HEK293 (cell line): ENCODE results near the gene TMEM50B.

ENCODE experiments used
- YY1 ChIP-seq: fragments of 450-650 bp; formaldehyde crosslinking; IDR thresholded peaks from 2 replicates; pipeline ENCODE4 v1.5.1; 2018; ENCODE audit warnings: missing biosample characterization, missing genetic modification characterization
- ZNF311 ChIP-seq: fragments of 450-650 bp; formaldehyde crosslinking; IDR thresholded peaks from 2 replicates; pipeline ENCODE4 v1.5.1; 2017; ENCODE audit warnings: missing biosample characterization, missing genetic modification characterization, borderline replicate concordance
- ZNF513 ChIP-seq: fragments of 450-650 bp; IDR thresholded peaks from 2 replicates; pipeline ENCODE4 v1.5.1; 2018; ENCODE audit warnings: missing biosample characterization, missing genetic modification characterization
- ZNF623 ChIP-seq: fragments of 450-650 bp; formaldehyde crosslinking; IDR thresholded peaks from 2 replicates; pipeline ENCODE4 v1.5.1; 2016; ENCODE audit warnings: missing biosample characterization, missing genetic modification characterization
- TF ChIP-seq, protein P1 (sequence below): fragments of 450-650 bp; formaldehyde crosslinking; IDR thresholded peaks from 2 replicates; pipeline ENCODE4 v1.5.1; 2016; ENCODE audit warnings: missing biosample characterization, missing genetic modification characterization

DNA sequence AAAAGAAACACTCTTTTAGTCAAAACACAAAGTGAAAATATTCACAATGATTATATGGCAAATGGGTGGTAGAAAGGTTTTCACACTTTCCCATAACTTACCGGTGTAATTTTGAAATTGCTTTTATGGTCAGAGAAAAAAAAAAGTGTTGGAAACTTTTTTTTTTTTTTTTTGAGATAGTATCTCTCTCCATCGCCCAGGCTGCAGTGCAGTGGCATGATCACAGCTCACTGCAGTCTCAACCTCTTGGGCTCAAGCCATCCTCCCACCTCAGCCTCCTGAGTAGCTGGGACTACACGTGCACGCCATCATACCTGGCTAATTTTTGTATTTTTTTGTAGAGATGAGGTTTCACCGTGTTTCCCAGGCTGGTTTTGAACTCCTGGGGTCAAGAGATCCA, 73.3 kb downstream of the TMEM50B start:
- TF ChIP-seq ZNF311, result no peak
- TF ChIP-seq ZNF513 (tag by site-specific recombination), result no peak
- TF ChIP-seq YY1 (tag by site-specific recombination), result no peak
- TF ChIP-seq, protein P1, sequence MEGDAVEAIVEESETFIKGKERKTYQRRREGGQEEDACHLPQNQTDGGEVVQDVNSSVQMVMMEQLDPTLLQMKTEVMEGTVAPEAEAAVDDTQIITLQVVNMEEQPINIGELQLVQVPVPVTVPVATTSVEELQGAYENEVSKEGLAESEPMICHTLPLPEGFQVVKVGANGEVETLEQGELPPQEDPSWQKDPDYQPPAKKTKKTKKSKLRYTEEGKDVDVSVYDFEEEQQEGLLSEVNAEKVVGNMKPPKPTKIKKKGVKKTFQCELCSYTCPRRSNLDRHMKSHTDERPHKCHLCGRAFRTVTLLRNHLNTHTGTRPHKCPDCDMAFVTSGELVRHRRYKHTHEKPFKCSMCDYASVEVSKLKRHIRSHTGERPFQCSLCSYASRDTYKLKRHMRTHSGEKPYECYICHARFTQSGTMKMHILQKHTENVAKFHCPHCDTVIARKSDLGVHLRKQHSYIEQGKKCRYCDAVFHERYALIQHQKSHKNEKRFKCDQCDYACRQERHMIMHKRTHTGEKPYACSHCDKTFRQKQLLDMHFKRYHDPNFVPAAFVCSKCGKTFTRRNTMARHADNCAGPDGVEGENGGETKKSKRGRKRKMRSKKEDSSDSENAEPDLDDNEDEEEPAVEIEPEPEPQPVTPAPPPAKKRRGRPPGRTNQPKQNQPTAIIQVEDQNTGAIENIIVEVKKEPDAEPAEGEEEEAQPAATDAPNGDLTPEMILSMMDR (tag by site-specific recombination), result no peak
- TF ChIP-seq ZNF623, result no peak
